Measurements from ENCODE around the gene SHKBP1. TPM values are rescaled to one million over a fixed set of nuclear protein-coding genes. Genes with fewer than 3 reads are reported as not detected.
A peak's percentile ranks its signal among the peaks of the same experiment; 100 is the strongest.

The SHKBP1 gene
- polyA plus RNA-seq, 4 donors, result 27.0 to 70.3 (median 60.4) TPM

DNA sequence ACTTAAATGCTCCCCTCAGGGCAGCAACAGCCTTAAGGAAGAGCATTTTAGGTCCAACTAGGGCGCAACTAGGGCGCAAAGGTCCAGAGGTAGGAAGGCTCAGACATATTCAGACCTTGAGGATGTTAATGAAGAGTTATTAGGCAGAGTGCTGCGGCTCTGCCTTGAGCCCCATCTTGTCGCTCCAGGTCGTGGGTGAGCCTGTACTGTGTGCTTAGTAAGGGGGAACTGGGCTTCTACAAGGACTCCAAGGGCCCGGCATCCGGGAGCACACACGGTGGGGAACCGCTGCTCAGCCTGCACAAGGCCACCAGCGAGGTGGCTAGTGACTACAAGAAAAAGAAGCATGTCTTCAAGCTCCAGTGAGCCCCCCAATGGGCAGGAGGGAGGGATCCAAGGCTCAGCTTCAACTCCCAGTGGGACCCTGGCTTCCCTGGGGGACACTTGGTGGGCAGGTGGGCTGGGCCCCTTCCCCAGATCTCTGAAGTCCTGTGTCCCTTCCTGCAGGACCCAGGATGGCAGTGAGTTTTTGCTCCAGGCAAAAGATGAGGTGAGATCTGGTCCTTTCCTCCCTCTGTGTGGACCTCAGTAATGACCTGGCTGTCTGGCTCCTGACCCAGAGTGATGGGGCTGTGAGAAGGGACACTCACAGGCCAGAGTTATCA is 4.7 kb upstream of the SHKBP1 start:
- H3K27ac ChIP-seq (ENCODE audit: low read depth in 1 of 3, low read length in 2 of 3), result no peak overlapping the region
- peaks cover 0 to 7% (median 5%) of the 10 kb centered on the region in 3 donors for H3K4me1 ChIP-seq (ENCODE audit: control insufficient read depth in 3 of 3, insufficient read depth in 2 of 3, low read depth in 1 of 3, low read length in 2 of 3)
- peaks cover 0 to 2% of the 10 kb centered on the region in 2 donors for H3K9me3 ChIP-seq (ENCODE audit: control insufficient read depth in 2 of 2, insufficient read depth in 1 of 2, low read depth in 1 of 2, low read length in 1 of 2)
- H3K4me3 ChIP-seq (ENCODE audit: low read depth in 1 of 3, low read length in 3 of 3), result no peak overlapping the region
- no peak for FAIRE-seq
- no peak for DNase-seq
- peaks cover 6 to 31% (median 11%) of the 10 kb centered on the region in 3 donors for H3K27me3 ChIP-seq (ENCODE audit: control insufficient read depth in 3 of 3, insufficient read depth in 3 of 3, low read length in 3 of 3)
- WGBS, 3 donors, result 83 to 86% (median 85%) methylated on average over 10 of the region's 10 CpGs
- no peaks in the 10 kb centered on the region for H3K36me3 ChIP-seq (ENCODE audit: control insufficient read depth in 3 of 3, insufficient read depth in 2 of 3, low read depth in 1 of 3, low read length in 3 of 3)

DNA sequence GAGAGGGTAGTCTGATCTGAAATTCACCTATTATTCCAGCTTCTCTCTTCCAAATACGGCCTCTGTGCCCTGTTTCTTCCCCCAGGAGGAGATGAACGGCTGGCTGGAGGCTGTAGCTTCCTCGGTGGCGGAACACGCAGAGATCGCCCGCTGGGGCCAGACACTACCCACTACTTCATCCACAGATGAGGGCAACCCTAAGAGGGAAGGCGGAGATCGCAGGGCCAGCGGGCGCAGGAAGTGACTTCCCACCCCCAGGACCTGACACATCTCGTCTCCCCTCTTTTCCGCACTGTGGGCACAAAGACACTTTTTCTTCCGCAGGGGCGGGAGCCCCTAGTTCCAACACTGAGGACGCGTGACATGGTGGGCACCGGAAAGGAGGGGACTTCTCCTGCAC is 1.3 kb upstream of the SHKBP1 start:
- Histone ChIP-seq H3K9me3 (ENCODE audit: control insufficient read depth in 2 of 2, insufficient read depth in 1 of 2, low read depth in 1 of 2, low read length in 1 of 2) (no peaks in the 10 kb centered on the region), H3K36me3 (ENCODE audit: control insufficient read depth in 3 of 3, insufficient read depth in 2 of 3, low read depth in 1 of 3, low read length in 3 of 3) (peaks cover 0 to 12% (median 2%) of the 10 kb centered on the region in 3 donors), H3K27me3 (ENCODE audit: control insufficient read depth in 3 of 3, insufficient read depth in 3 of 3, low read length in 3 of 3) (peaks cover 0 to 5% (median 0%) of the 10 kb centered on the region in 3 donors), H3K4me3 (ENCODE audit: low read depth in 1 of 3, low read length in 3 of 3) (no peak overlapping the region), H3K27ac (ENCODE audit: low read depth in 1 of 3, low read length in 2 of 3) (no peak overlapping the region), H3K4me1 (ENCODE audit: control insufficient read depth in 3 of 3, insufficient read depth in 2 of 3, low read depth in 1 of 3, low read length in 2 of 3) (peaks cover 0 to 5% (median 5%) of the 10 kb centered on the region in 3 donors)
- FAIRE-seq (no peak), DNase-seq (no peak)
- WGBS, 3 donors, result 77 to 91% (median 85%) methylated on average over 18 of the region's 18 CpGs

DNA sequence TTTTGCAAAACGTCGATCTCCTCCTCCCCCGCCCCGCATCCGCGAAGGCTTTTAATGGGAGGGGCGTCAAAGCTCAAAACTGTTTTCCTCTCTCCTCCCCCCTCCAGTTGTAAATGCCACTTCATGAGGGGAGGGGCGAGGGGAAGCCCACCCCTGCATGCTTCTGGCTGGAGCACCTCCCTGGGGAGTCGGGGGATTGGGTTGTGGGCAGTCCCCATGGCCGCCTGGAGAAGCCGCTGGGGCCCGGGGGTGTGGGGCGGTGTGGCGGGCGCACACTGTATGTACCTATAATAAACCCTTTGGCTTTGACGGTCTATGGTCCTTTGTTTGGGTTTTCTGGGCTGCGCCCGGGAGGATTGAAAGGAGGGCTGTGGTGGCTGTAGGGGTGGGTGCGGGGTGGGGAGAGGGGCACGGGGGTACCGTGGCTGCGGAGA is 505 bp upstream of the SHKBP1 start:
- WGBS, 3 donors, result 2 to 9% (median 8%) methylated on average over 21 to 22 of the region's 22 CpGs
- no peak for FAIRE-seq
- DNase-seq, result peak in 1 of 2 donors; percentile 25

DNA sequence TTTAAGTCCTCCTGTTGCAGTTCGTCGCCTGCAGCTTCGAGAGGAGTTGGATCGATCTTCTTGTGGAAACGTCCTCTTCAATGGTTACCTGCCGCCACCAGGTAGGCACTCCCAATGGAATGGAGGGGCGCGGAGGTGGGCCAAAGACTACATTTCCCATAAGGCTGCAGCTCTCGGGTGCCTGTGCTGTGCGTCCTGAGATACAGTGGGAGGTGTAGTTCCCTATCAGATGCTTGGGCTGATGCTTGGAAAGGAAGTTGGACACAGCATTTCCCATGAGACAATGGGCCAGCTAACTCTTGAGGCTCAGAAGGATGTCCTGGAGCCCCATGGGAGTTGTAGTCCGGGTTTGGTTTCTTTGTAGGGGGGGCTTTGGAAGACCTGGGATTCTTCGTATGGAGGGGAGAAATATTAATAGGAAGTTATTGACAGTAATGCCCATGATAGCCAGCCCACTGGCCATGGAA is 1.8 kb downstream of the SHKBP1 start:
- Histone ChIP-seq H3K27me3 (ENCODE audit: control insufficient read depth in 3 of 3, insufficient read depth in 3 of 3, low read length in 3 of 3) (peaks cover 0 to 5% (median 0%) of the 10 kb centered on the region in 3 donors), H3K4me3 (ENCODE audit: low read depth in 1 of 3, low read length in 3 of 3) (no peak overlapping the region), H3K36me3 (ENCODE audit: control insufficient read depth in 3 of 3, insufficient read depth in 2 of 3, low read depth in 1 of 3, low read length in 3 of 3) (peaks cover 4 to 36% (median 9%) of the 10 kb centered on the region in 3 donors), H3K4me1 (ENCODE audit: control insufficient read depth in 3 of 3, insufficient read depth in 2 of 3, low read depth in 1 of 3, low read length in 2 of 3) (peaks cover 0 to 5% (median 5%) of the 10 kb centered on the region in 3 donors), H3K27ac (ENCODE audit: low read depth in 1 of 3, low read length in 2 of 3) (no peak overlapping the region), H3K9me3 (ENCODE audit: control insufficient read depth in 2 of 2, insufficient read depth in 1 of 2, low read depth in 1 of 2, low read length in 1 of 2) (no peaks in the 10 kb centered on the region)
- FAIRE-seq (no peak), DNase-seq (peak in 1 of 2 donors; percentile 32)
- WGBS, 3 donors, result 86 to 92% (median 88%) methylated on average over 12 of the region's 12 CpGs

More for the DNA sequence above, 505 bp upstream of the SHKBP1 start:
- no peak overlapping the region for H3K27ac ChIP-seq (ENCODE audit: low read depth in 1 of 3, low read length in 2 of 3)
- H3K9me3 ChIP-seq (ENCODE audit: control insufficient read depth in 2 of 2, insufficient read depth in 1 of 2, low read depth in 1 of 2, low read length in 1 of 2), result no peaks in the 10 kb centered on the region
- H3K36me3 ChIP-seq (ENCODE audit: control insufficient read depth in 3 of 3, insufficient read depth in 2 of 3, low read depth in 1 of 3, low read length in 3 of 3), result peaks cover 4 to 16% (median 5%) of the 10 kb centered on the region in 3 donors
- H3K4me1 ChIP-seq (ENCODE audit: control insufficient read depth in 3 of 3, insufficient read depth in 2 of 3, low read depth in 1 of 3, low read length in 2 of 3), result peaks cover 0 to 5% (median 5%) of the 10 kb centered on the region in 3 donors
- H3K4me3 ChIP-seq (ENCODE audit: low read depth in 1 of 3, low read length in 3 of 3), result peak overlapping the region; percentile 26 to 91 (median 71)
- peaks cover 0 to 5% (median 0%) of the 10 kb centered on the region in 3 donors for H3K27me3 ChIP-seq (ENCODE audit: control insufficient read depth in 3 of 3, insufficient read depth in 3 of 3, low read length in 3 of 3)

DNA sequence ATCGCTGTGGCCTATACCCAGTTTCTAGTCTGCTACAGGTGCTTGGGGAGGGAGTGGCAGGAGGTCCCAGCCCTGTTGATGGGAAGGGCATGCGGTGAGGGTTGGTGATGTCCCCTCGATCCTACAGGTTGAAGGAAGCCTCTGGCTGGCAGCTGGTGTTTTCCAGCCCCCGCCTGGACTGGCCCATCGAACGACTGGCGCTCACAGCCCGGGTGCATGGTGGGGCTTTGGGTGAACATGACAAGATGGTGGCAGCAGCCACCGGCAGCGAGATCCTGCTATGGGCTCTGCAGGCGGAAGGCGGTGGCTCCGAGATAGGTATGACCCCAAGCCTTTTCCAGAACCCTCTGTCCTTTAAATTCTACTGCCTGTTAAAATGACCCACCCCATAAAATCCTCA is 3.9 kb downstream of the SHKBP1 start:
- peak overlapping the region in 1 of 3 donors; percentile 26 for H3K27ac ChIP-seq (ENCODE audit: low read depth in 1 of 3, low read length in 2 of 3)
- DNase-seq, result no peak
- FAIRE-seq, result no peak
- peaks cover 4 to 39% (median 9%) of the 10 kb centered on the region in 3 donors for H3K36me3 ChIP-seq (ENCODE audit: control insufficient read depth in 3 of 3, insufficient read depth in 2 of 3, low read depth in 1 of 3, low read length in 3 of 3)
- 97 to 99% (median 97%) methylated on average over 13 of the region's 13 CpGs for WGBS, 3 donors
- H3K4me1 ChIP-seq (ENCODE audit: control insufficient read depth in 3 of 3, insufficient read depth in 2 of 3, low read depth in 1 of 3, low read length in 2 of 3), result peaks cover 0 to 5% (median 5%) of the 10 kb centered on the region in 3 donors
- H3K27me3 ChIP-seq (ENCODE audit: control insufficient read depth in 3 of 3, insufficient read depth in 3 of 3, low read length in 3 of 3), result peaks cover 0 to 5% (median 0%) of the 10 kb centered on the region in 3 donors
- no peak overlapping the region for H3K4me3 ChIP-seq (ENCODE audit: low read depth in 1 of 3, low read length in 3 of 3)
- H3K9me3 ChIP-seq (ENCODE audit: control insufficient read depth in 2 of 2, insufficient read depth in 1 of 2, low read depth in 1 of 2, low read length in 1 of 2), result no peaks in the 10 kb centered on the region

DNA sequence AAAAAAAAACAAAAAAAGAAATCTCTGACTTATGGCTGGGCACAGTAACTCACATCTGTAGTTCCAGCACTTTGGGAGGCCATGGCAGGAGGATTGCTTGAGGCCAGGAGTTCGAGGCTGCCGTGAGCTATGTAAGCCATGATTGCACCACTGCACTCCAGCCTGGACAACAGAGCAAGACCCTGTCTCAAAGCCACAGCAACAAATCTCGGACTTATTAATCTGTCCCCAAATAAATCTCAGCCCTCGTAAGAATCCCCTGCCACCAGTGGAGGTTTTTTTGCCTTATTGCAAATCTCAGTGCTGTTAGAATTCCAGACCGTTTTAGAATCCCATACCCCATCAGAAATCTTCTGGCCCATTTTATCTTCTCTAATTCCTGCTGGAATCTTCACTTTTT is 4.9 kb downstream of the SHKBP1 start:
- Histone ChIP-seq H3K9me3 (ENCODE audit: control insufficient read depth in 2 of 2, insufficient read depth in 1 of 2, low read depth in 1 of 2, low read length in 1 of 2) (no peaks in the 10 kb centered on the region), H3K4me1 (ENCODE audit: control insufficient read depth in 3 of 3, insufficient read depth in 2 of 3, low read depth in 1 of 3, low read length in 2 of 3) (peaks cover 0 to 4% (median 2%) of the 10 kb centered on the region in 3 donors), H3K36me3 (ENCODE audit: control insufficient read depth in 3 of 3, insufficient read depth in 2 of 3, low read depth in 1 of 3, low read length in 3 of 3) (peaks cover 4 to 44% (median 9%) of the 10 kb centered on the region in 3 donors), H3K27ac (ENCODE audit: low read depth in 1 of 3, low read length in 2 of 3) (no peak overlapping the region), H3K27me3 (ENCODE audit: control insufficient read depth in 3 of 3, insufficient read depth in 3 of 3, low read length in 3 of 3) (no peaks in the 10 kb centered on the region), H3K4me3 (ENCODE audit: low read depth in 1 of 3, low read length in 3 of 3) (no peak overlapping the region)
- WGBS, 3 donors, result 96 to 100% (median 99%) methylated on average over 5 of the region's 5 CpGs
- DNase-seq (no peak), FAIRE-seq (no peak)

DNA sequence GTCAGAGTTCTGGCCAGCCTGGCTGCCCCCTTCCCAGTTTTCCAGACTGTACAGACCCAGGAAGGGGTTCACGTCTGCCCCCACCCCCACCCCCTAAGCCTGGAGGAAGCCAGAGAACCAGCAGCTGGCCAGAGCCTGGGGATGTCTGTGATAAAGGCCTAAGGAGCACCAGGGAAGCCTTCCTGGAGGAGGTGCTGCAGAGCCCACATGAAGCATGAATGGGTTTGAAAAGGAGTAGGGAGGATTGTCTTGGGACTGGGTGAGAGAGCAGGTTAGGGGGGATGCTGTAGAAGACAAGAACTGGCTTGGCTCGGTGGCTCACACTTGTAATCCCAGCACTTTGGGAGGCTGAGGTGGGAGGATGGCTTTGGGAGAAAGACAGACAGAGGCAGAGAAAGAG is 5.8 kb downstream of the SHKBP1 start:
- Histone ChIP-seq H3K27ac (ENCODE audit: low read depth in 1 of 3, low read length in 2 of 3) (no peak overlapping the region), H3K4me3 (ENCODE audit: low read depth in 1 of 3, low read length in 3 of 3) (no peak overlapping the region), H3K27me3 (ENCODE audit: control insufficient read depth in 3 of 3, insufficient read depth in 3 of 3, low read length in 3 of 3) (no peaks in the 10 kb centered on the region), H3K36me3 (ENCODE audit: control insufficient read depth in 3 of 3, insufficient read depth in 2 of 3, low read depth in 1 of 3, low read length in 3 of 3) (peaks cover 4 to 50% (median 9%) of the 10 kb centered on the region in 3 donors), H3K9me3 (ENCODE audit: control insufficient read depth in 2 of 2, insufficient read depth in 1 of 2, low read depth in 1 of 2, low read length in 1 of 2) (no peaks in the 10 kb centered on the region), H3K4me1 (ENCODE audit: control insufficient read depth in 3 of 3, insufficient read depth in 2 of 3, low read depth in 1 of 3, low read length in 2 of 3) (peaks cover 0 to 4% (median 2%) of the 10 kb centered on the region in 3 donors)
- WGBS, 3 donors, result 85 to 95% (median 87%) methylated on average over 2 of the region's 2 CpGs
- FAIRE-seq (no peak), DNase-seq (no peak)

DNA sequence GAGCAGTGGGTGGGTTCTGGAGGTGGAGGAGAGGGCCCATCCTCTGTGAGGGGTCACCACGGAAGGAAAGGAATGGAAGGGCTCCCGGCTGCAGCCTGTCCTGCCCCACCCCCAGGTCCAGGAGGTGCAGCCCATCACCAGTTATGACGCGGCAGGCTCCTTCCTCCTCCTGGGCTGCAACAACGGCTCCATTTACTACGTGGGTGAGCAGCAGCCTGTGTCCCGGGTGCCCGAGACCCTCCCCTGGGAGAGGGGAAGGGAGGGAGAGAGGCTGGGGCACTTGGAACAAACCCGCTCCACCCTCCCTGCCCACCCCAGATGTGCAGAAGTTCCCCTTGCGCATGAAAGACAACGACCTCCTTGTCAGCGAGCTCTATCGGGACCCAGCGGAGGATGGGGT is 6.6 kb downstream of the SHKBP1 start:
- FAIRE-seq (no peak), DNase-seq (no peak)
- Histone ChIP-seq H3K27ac (ENCODE audit: low read depth in 1 of 3, low read length in 2 of 3) (no peak overlapping the region), H3K9me3 (ENCODE audit: control insufficient read depth in 2 of 2, insufficient read depth in 1 of 2, low read depth in 1 of 2, low read length in 1 of 2) (no peaks in the 10 kb centered on the region), H3K4me1 (ENCODE audit: control insufficient read depth in 3 of 3, insufficient read depth in 2 of 3, low read depth in 1 of 3, low read length in 2 of 3) (no peaks in the 10 kb centered on the region), H3K36me3 (ENCODE audit: control insufficient read depth in 3 of 3, insufficient read depth in 2 of 3, low read depth in 1 of 3, low read length in 3 of 3) (peaks cover 9 to 54% (median 10%) of the 10 kb centered on the region in 3 donors), H3K27me3 (ENCODE audit: control insufficient read depth in 3 of 3, insufficient read depth in 3 of 3, low read length in 3 of 3) (no peaks in the 10 kb centered on the region), H3K4me3 (ENCODE audit: low read depth in 1 of 3, low read length in 3 of 3) (no peak overlapping the region)
- WGBS, 3 donors, result 89 to 93% (median 90%) methylated on average over 12 to 14 of the region's 14 CpGs
